Tibial nerve (tissue), 4 donors: Measurements from ENCODE around the gene ALDH3A2.

Experiments used
- EP300 ChIP-seq, 2 donors: sonication (generic); formaldehyde crosslinking; IDR thresholded peaks; one replicate each; pipeline ENCODE4 v1.6.1; 2017; ENCODE audit warnings: antibody characterized with exemption in 2 of 2, mild to moderate bottlenecking in 1 of 2
- POLR2A ChIP-seq, 2 donors: fragments of 450-650 bp; IDR thresholded peaks; one replicate each; pipeline ENCODE4 v1.6.1; 2017; ENCODE audit warnings: antibody characterized with exemption in 2 of 2, mild to moderate bottlenecking in 2 of 2, moderate library complexity in 2 of 2
- TF ChIP-seq, protein P1 (sequence below), 5 experiments: fragments of 200-600 bp in 3 of 5; fragments of 450-650 bp in 2 of 5; sonication (generic) in 3 of 5; IDR thresholded peaks; one replicate each; pipeline ENCODE4 v1.5.1; 2016 to 2019; ENCODE audit warnings: antibody characterized with exemption in 5 of 5, mild to moderate bottlenecking in 3 of 5, moderate library complexity in 2 of 5

DNA sequence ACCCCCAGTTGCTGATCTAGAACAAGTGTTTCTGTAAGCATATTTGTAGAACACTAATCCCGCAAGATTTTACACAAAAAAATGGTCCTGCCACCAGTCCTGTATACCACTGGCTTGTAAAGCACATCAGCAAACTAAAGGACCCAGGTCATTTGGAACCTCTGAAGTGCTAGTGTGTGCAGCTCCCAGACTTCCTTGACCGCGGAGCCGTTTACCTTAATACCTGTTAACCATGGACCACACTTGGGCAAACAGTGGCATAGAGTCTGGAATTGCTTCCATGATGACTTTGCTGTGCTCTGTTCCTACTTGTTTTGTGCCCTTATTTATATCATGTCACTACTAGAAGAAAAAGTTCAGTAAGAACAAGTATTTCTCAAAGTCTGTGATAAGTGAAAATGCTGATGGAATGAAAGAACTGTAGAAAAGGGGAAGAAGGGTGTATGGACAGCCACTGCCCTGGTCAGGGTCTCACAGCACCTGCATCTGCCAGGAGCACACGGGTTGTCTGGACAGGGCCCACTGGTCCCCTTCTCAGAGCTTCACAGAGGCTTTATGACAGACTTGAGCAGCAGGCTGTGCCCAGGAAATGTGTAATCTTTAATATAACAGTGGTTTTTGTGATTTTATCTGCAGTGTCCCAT, 29.3 kb downstream of the ALDH3A2 start:
- TF ChIP-seq, protein P1, sequence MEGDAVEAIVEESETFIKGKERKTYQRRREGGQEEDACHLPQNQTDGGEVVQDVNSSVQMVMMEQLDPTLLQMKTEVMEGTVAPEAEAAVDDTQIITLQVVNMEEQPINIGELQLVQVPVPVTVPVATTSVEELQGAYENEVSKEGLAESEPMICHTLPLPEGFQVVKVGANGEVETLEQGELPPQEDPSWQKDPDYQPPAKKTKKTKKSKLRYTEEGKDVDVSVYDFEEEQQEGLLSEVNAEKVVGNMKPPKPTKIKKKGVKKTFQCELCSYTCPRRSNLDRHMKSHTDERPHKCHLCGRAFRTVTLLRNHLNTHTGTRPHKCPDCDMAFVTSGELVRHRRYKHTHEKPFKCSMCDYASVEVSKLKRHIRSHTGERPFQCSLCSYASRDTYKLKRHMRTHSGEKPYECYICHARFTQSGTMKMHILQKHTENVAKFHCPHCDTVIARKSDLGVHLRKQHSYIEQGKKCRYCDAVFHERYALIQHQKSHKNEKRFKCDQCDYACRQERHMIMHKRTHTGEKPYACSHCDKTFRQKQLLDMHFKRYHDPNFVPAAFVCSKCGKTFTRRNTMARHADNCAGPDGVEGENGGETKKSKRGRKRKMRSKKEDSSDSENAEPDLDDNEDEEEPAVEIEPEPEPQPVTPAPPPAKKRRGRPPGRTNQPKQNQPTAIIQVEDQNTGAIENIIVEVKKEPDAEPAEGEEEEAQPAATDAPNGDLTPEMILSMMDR (IDR thresholded peaks at IDR 0.05) = no peak
- TF ChIP-seq EP300 (IDR thresholded peaks at IDR 0.05) (no peak), POLR2A (IDR thresholded peaks at IDR 0.05) (no peak)
